ENCODE measurements around the gene LRRC56.

LRRC56 gene

DNA sequence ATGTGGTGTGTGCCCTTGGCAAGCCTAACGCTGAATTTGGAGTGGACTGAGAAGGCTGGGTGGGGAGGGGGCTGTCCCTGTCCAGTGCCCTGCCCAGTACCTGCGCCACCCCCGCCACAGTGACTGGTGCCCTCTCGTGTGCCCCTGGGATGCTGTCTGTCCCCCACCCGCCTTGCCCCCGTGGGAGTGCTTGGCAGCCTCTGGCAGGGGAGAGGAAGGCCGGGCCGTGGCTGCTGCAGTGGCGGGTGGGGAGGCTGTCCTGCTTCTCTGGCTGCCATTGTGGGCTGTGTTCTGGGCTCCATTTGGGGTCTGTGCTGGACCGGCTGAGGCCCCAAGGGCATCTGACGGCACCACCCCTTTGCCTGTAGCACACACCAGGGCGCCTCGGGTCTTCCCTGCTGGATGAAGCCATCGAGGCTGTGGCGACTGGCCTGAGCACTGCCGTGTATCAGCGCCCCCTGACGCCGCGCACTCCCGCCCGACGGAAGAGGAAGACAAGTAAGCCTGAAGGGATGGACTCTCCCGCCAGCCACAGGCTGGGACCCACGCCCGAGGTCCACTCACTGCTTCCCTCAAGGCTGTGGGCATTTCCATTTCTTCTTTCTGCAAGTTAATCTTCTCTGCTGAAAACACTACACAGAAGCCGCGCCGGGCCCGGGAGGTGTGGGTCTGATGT is 60.8 kb downstream of the LRRC56 start:
- no peak for DNase-seq (ENCODE audit: low read depth)

DNA sequence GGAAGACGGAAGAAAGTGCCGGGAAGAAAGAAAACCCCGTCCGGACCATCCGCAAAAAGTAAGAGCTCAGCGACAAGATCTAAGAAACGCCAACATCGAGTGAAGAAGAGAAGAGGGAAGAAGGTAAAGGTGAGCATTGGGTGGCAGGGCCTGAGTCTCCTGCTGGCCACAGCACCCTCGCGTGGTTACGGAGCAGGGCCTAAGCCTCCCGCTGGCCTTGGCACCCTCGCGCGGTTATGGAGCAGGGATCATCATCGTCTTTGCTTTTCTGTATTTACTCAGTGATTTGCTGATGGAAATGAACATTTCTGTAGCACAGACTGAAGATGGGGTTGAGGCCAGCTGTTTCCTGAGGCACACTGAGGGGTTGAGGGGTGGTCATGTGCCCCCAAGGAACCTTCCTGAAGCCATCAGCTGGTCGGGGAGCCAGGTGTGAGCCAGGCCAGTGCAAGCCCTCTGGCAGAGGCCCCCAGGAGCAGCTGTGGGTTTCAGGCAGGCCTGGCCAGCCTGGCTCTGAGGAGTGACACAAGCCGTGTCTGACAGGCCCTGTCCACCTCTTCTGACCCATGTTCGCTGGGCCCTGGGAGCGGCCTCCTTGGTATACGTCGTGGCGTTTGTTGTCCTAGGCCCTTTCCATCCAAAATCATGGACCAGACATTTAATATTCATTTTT is 64.4 kb downstream of the LRRC56 start:
- no peak for DNase-seq (ENCODE audit: low read depth)

DNA sequence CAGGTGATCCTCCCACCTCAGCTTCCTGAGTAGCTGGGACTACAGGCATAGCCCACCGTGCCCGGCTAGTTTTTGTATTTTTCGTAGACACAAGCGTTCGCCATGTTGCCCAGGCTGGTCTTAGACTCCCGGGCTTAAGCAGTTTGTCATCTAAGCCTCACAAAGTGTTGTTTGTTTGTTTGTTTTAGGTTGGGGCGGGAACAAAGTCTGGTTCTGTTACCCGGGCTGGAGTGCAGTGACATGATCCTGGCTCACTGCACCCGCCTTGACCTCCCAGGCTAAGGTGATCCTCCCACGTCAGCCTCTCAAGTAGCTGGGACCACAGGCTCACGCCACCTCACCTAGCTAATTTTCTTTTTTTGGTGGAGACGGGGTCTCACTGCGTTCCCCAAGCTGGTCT is 65.8 kb downstream of the LRRC56 start:
- DNase-seq (ENCODE audit: low read depth), result no peak
